Osteocyte (in vitro differentiated cells): ENCODE results near the gene TASL. TPM values are rescaled to one million over a fixed set of nuclear protein-coding genes. Genes with fewer than 3 reads are reported as not detected.
A peak's percentile ranks its signal among the peaks of the same experiment; 100 is the strongest.
"Not testable (repeated sequence)": the region's sequence is repeated elsewhere in the genome, so short reads cannot be mapped to it uniquely, and the experiment has no call there.

Experiments used
- DNase-seq: peaks from one replicate; pipeline ENCODE4 v3.0.0; 2021; ENCODE audit warnings: mixed read lengths; ENCODE audit not compliant: unreplicated experiment; ENCODE audit errors: extremely low spot score
- H3K27ac Mint-ChIP-seq: one replicate; pipeline ENCODE4 v1.8.0; 2021; ENCODE audit warnings: mild to moderate bottlenecking, mixed read lengths; ENCODE audit not compliant: unreplicated experiment
- H3K27me3 Mint-ChIP-seq: one replicate; pipeline ENCODE4 v1.8.0; 2021; ENCODE audit warnings: mixed read lengths; ENCODE audit not compliant: unreplicated experiment
- H3K36me3 Mint-ChIP-seq: one replicate; pipeline ENCODE4 v1.8.0; 2021; ENCODE audit warnings: mixed read lengths; ENCODE audit not compliant: unreplicated experiment
- H3K4me1 Mint-ChIP-seq: one replicate; pipeline ENCODE4 v1.8.0; 2021; ENCODE audit warnings: mixed read lengths; ENCODE audit not compliant: unreplicated experiment
- H3K4me3 Mint-ChIP-seq: one replicate; pipeline ENCODE4 v1.8.0; 2021; ENCODE audit warnings: mild to moderate bottlenecking, moderate library complexity, mixed read lengths; ENCODE audit not compliant: unreplicated experiment
- H3K9me3 Mint-ChIP-seq: one replicate; pipeline ENCODE4 v1.8.0; 2021; ENCODE audit warnings: mixed read lengths; ENCODE audit not compliant: unreplicated experiment
- total RNA-seq: library from RNA; stranded (reverse); gene quantifications from 2 replicates; pipeline ENCODE4 v1.2.1, GENCODE V29; 2021
- TF ChIP-seq, protein P1 (sequence below): fragments of 200-600 bp; sonication (generic); IDR thresholded peaks from 2 replicates; pipeline ENCODE4 v1.5.0; 2021; ENCODE audit warnings: antibody characterized with exemption, mild to moderate bottlenecking, moderate library complexity

Gene TASL
- total RNA-seq, 1 donor from 2014 or later = not detected

DNA sequence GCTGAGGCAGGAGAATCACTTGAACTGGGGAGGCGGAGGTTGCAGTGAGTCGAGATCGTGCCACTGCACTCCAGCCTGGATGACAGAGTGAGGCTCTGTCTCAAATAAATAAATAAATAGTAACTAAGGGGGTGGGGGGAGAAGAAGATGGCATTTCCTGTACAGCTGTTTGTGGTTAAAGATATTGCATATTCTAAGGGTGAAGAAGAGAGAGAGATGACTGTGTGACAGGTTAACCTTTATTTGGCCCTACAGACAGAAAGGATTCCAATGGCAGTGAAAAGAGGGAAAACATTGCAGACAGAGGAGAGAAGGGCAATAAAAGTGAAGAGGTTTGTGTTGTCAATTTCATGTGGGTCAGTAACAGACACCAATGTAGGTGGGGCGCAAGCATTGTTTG lies 9.4 kb downstream of the TASL start:
- Mint-ChIP-seq H3K4me3 (no peak overlapping the region), H3K27me3 (no peaks in the 10 kb centered on the region), H3K9me3 (no peaks in the 10 kb centered on the region), H3K4me1 (peaks cover 6% of the 10 kb centered on the region), H3K27ac (peak overlapping the region; percentile 39), H3K36me3 (no peaks in the 10 kb centered on the region)
- TF ChIP-seq, protein P1, sequence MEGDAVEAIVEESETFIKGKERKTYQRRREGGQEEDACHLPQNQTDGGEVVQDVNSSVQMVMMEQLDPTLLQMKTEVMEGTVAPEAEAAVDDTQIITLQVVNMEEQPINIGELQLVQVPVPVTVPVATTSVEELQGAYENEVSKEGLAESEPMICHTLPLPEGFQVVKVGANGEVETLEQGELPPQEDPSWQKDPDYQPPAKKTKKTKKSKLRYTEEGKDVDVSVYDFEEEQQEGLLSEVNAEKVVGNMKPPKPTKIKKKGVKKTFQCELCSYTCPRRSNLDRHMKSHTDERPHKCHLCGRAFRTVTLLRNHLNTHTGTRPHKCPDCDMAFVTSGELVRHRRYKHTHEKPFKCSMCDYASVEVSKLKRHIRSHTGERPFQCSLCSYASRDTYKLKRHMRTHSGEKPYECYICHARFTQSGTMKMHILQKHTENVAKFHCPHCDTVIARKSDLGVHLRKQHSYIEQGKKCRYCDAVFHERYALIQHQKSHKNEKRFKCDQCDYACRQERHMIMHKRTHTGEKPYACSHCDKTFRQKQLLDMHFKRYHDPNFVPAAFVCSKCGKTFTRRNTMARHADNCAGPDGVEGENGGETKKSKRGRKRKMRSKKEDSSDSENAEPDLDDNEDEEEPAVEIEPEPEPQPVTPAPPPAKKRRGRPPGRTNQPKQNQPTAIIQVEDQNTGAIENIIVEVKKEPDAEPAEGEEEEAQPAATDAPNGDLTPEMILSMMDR = no peak
- no peak for DNase-seq

DNA sequence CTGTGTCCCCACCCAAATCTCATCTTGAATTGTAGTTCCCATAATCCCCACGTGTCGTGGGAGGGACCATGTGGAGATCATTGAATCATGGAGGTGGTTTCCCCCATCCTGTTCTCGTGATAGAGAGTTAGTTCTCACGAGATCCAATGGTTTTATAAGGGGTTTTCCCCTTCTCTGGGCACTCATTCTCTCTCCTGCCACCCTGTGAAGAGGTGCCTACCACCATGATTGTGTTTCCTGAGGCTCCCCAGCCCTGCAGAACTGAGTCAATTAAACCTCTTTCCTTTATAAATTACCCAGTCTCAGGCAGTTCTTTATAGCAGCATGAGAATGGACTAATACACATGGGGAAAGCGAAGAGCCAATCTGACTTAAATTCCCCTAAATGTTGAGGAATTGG lies 14.5 kb downstream of the TASL start:
- H3K27me3 Mint-ChIP-seq, H3K9me3 Mint-ChIP-seq, DNase-seq, H3K4me3 Mint-ChIP-seq, H3K27ac Mint-ChIP-seq, H3K4me1 Mint-ChIP-seq, H3K36me3 Mint-ChIP-seq: not testable (repeated sequence)

DNA sequence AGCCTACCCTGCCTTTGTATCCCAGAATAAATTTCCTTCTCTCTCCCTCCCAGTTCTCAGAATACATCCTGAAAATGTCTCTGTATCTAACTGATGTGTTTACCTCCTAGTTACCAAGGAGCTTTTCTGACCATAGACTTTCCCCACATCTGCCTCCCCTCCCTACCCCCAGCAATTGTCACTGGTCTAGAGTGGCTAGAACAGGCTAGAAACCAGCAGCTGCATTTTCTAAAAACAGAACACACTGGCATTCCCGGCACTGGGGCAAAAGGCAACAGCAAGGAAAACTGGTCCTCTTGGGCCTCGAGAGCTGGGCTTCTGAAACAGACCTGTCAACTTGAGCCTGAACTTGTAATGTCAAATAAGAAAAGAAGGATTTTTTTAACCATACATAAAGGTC lies 16.4 kb downstream of the TASL start:
- Mint-ChIP-seq H3K4me3 (no peak overlapping the region), H3K9me3 (no peaks in the 10 kb centered on the region), H3K36me3 (no peaks in the 10 kb centered on the region), H3K27me3 (peaks cover 4% of the 10 kb centered on the region), H3K27ac (no peak overlapping the region), H3K4me1 (no peaks in the 10 kb centered on the region)
- TF ChIP-seq, protein P1 = no peak
- DNase-seq = no peak

DNA sequence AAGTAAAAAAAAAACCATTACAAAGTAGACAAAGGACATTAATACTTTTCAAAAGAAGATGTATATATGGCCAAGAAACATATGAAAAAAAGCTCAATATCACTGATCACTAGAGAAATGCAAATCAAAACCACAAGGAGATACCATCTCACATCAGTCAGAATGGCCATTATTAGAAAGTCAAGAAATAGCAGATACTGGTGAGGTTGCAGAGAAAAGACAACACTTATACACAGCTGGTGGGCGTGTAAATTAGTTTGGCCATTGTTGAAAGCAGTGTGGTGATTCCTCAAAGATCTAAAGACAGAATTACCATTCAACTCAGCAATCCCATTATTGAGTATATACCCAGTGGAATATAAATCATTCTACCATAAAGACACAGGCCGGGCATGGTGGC lies 39.3 kb downstream of the TASL start:
- no peak overlapping the region for H3K27ac Mint-ChIP-seq
- no peak for DNase-seq
- H3K36me3 Mint-ChIP-seq = no peaks in the 10 kb centered on the region
- no peak overlapping the region for H3K4me3 Mint-ChIP-seq
- TF ChIP-seq, protein P1 = no peak
- H3K4me1 Mint-ChIP-seq = no peaks in the 10 kb centered on the region
- no peaks in the 10 kb centered on the region for H3K27me3 Mint-ChIP-seq
- H3K9me3 Mint-ChIP-seq = no peaks in the 10 kb centered on the region

DNA sequence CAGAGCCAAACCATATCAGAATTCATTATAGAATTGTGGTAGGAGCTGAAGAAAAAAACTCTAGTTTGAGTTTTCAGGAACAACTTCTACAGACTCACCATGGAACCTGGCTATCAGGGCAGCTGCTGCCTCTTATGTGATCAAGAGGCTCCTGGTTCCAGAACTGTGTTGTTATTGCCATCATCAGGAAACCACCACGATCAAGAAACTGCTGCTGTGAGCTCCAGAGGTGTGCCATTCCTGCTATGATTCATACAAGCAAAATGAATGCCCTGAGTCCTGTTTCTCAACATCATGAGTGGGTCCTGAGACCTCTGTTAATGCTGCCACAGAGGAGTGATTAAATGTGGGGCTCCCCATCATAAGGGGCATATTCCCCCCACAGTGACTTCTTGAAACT lies 43.7 kb downstream of the TASL start:
- no peak overlapping the region for H3K27ac Mint-ChIP-seq
- H3K27me3 Mint-ChIP-seq = no peaks in the 10 kb centered on the region
- TF ChIP-seq, protein P1 = no peak
- H3K9me3 Mint-ChIP-seq = no peaks in the 10 kb centered on the region
- no peak for DNase-seq
- no peak overlapping the region for H3K4me3 Mint-ChIP-seq
- H3K36me3 Mint-ChIP-seq = no peaks in the 10 kb centered on the region
- H3K4me1 Mint-ChIP-seq = no peaks in the 10 kb centered on the region

DNA sequence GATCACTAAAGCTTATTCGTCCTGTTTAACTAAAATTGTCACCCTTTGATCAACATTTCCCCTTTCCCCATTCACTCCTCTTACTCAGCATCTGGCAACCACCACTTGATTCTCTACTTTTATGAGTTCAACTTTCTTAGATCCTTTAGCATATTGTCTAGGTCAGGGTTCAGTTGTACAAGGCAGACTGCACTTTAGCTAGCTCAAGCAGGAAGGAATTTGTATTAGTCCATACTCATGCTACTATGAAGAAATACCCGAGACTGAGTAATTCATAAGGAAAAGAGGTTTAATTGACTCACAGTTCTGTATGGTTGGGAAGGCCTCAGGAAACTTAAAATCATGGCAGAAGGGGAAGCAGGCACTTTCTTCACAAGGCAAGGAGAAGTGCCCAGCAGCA lies 44.3 kb downstream of the TASL start:
- Mint-ChIP-seq H3K4me1 (no peaks in the 10 kb centered on the region), H3K27ac (no peak overlapping the region), H3K9me3 (peaks cover 2% of the 10 kb centered on the region), H3K36me3 (no peaks in the 10 kb centered on the region), H3K27me3 (no peaks in the 10 kb centered on the region), H3K4me3 (no peak overlapping the region)
- TF ChIP-seq, protein P1 = no peak
- DNase-seq = no peak
